HG02884 (cell line): Measurements from ENCODE around the gene USP17L30.
"Not testable (repeated sequence)": the region's sequence is repeated elsewhere in the genome, so short reads cannot be mapped to it uniquely, and the experiment has no call there.

Experiments
- ATAC-seq: cut with Tn5 transposase; IDR thresholded peaks from one replicate; pipeline ENCODE4 v1.9.1; 2021; ENCODE audit warnings: mild to moderate bottlenecking, moderate library complexity; ENCODE audit not compliant: unreplicated experiment

Gene USP17L30

GRCh38 chr4:9362829-9363228 lies at the start of gene USP17L30:
Gene USP17L30, plus strand, starts transcription at chr4:9363129. Its CDS starts 0 bp downstream, at chr4:9363129.
- not testable (repeated sequence) for ATAC-seq

GRCh38 chr4:9324191-9324590 lies 38.7 kb upstream of the USP17L30 start:
- ATAC-seq = not testable (repeated sequence)

- not testable (repeated sequence) for ATAC-seq
Observed at GRCh38 chr4:9324865-9325264, 38.1 kb upstream of the USP17L30 start, which contains the start of gene USP17L24. Gene USP17L24, plus strand, starts transcription at chr4:9325165. Its CDS starts 0 bp downstream, at chr4:9325165.

GRCh38 chr4:9329611-9330010 lies 33.3 kb upstream of the USP17L30 start, which contains the start of gene USP17L25:
Gene USP17L25, plus strand, starts transcription at chr4:9329911. Its CDS starts 0 bp downstream, at chr4:9329911.
- not testable (repeated sequence) for ATAC-seq

GRCh38 chr4:9334358-9334757 lies 28.6 kb upstream of the USP17L30 start, which contains the start of gene USP17L26:
Gene USP17L26, plus strand, starts transcription at chr4:9334658. Its CDS starts 0 bp downstream, at chr4:9334658.
- ATAC-seq = not testable (repeated sequence)

- not testable (repeated sequence) for ATAC-seq
Observed at GRCh38 chr4:9339103-9339502, 23.8 kb upstream of the USP17L30 start, which contains the start of gene USP17L5. Gene USP17L5, plus strand, starts transcription at chr4:9339403. Its CDS starts 0 bp downstream, at chr4:9339403.

GRCh38 chr4:9343848-9344247 lies 19.1 kb upstream of the USP17L30 start, which contains the start of gene USP17L27:
Gene USP17L27, plus strand, starts transcription at chr4:9344148. Its CDS starts 0 bp downstream, at chr4:9344148.
- not testable (repeated sequence) for ATAC-seq

- not testable (repeated sequence) for ATAC-seq
Observed at GRCh38 chr4:9348593-9348992, 14.3 kb upstream of the USP17L30 start, which contains the start of gene USP17L28. Gene USP17L28, plus strand, starts transcription at chr4:9348893. Its CDS starts 0 bp downstream, at chr4:9348893.

GRCh38 chr4:9350866-9351265 lies 12.1 kb upstream of the USP17L30 start:
- ATAC-seq = not testable (repeated sequence)

GRCh38 chr4:9353338-9353737 lies 9.6 kb upstream of the USP17L30 start, which contains the start of gene USP17L29:
Gene USP17L29, plus strand, starts transcription at chr4:9353638. Its CDS starts 0 bp downstream, at chr4:9353638.
- not testable (repeated sequence) for ATAC-seq

- ATAC-seq = not testable (repeated sequence)
Observed at GRCh38 chr4:9379881-9380280, 17.0 kb downstream of the USP17L30 start.

- not testable (repeated sequence) for ATAC-seq
Observed at GRCh38 chr4:9381012-9381534, 18.1 kb downstream of the USP17L30 start.

- no peak for ATAC-seq
Observed at GRCh38 chr4:9384126-9384525, 21.2 kb downstream of the USP17L30 start.

GRCh38 chr4:9389001-9389400 lies 26.1 kb downstream of the USP17L30 start:
- ATAC-seq = not testable (repeated sequence)

- not testable (repeated sequence) for ATAC-seq
Observed at GRCh38 chr4:9405774-9406173, 42.8 kb downstream of the USP17L30 start.

- not testable (repeated sequence) for ATAC-seq
Observed at GRCh38 chr4:9406491-9406890, 43.6 kb downstream of the USP17L30 start.

GRCh38 chr4:9409793-9410192 lies 46.9 kb downstream of the USP17L30 start:
- ATAC-seq = no peak
